Mesendoderm (in vitro differentiated cells): ENCODE measurements around the gene PGAP6.
"Not testable (repeated sequence)": the region's sequence is repeated elsewhere in the genome, so short reads cannot be mapped to it uniquely, and the experiment has no call there.

ENCODE experiments used
- DNase-seq: peaks from one replicate; pipeline ENCODE4 v3.0.0; 2013
- H2AK5ac ChIP-seq: 2 replicates; pipeline ENCODE4 v1.6.1; 2013; ENCODE audit warnings: low read length, inconsistent platforms
- H2BK120ac ChIP-seq: 2 replicates; pipeline ENCODE4 v1.6.1; 2013; ENCODE audit warnings: low read depth, mild to moderate bottlenecking, low read length, moderate library complexity, mixed read lengths
- H2BK15ac ChIP-seq: replicated peaks from 2 replicates; pipeline ENCODE4 v1.6.1; 2013; ENCODE audit warnings: low read depth, mild to moderate bottlenecking, moderate library complexity
- H2BK5ac ChIP-seq: 2 replicates; pipeline ENCODE4 v1.6.1; 2013; ENCODE audit warnings: low read length, inconsistent platforms
- H3K18ac ChIP-seq: 2 replicates; pipeline ENCODE4 v1.6.1; 2013; ENCODE audit warnings: mild to moderate bottlenecking, low read length, mixed read lengths
- H3K23ac ChIP-seq: one replicate; pipeline ENCODE4 v1.6.1; 2013; ENCODE audit warnings: low read length
- H3K27ac ChIP-seq: 2 replicates; pipeline ENCODE4 v1.5.1; 2013; ENCODE audit warnings: low read depth, mild to moderate bottlenecking, inconsistent platforms, low read length, moderate library complexity
- H3K27me3 ChIP-seq: 2 replicates; pipeline ENCODE4 v1.6.1; 2013; ENCODE audit warnings: low read length, control low read depth, mild to moderate bottlenecking, inconsistent platforms; ENCODE audit not compliant: insufficient read depth, poor library complexity
- H3K36me3 ChIP-seq: 2 replicates; pipeline ENCODE4 v1.6.1; 2013; ENCODE audit warnings: low read length, inconsistent platforms; ENCODE audit not compliant: control insufficient read depth, insufficient read depth
- H3K4ac ChIP-seq: one replicate; pipeline ENCODE4 v1.6.1; 2013; ENCODE audit warnings: low read depth, mild to moderate bottlenecking, low read length, moderate library complexity
- H3K4me1 ChIP-seq: 2 replicates; pipeline ENCODE4 v1.6.1; 2013; ENCODE audit warnings: low read depth, low read length, inconsistent platforms; ENCODE audit not compliant: control insufficient read depth
- H3K4me2 ChIP-seq: 2 replicates; pipeline ENCODE4 v1.6.1; 2013; ENCODE audit warnings: low read length
- H3K4me3 ChIP-seq: 2 replicates; pipeline ENCODE4 v1.5.1; 2013; ENCODE audit warnings: mild to moderate bottlenecking, low read length
- H3K56ac ChIP-seq: one replicate; pipeline ENCODE4 v1.6.1; 2013; ENCODE audit warnings: low read length
- H3K79me1 ChIP-seq: 2 replicates; pipeline ENCODE4 v1.6.1; 2013; ENCODE audit warnings: low read length, inconsistent platforms
- H3K79me2 ChIP-seq: 2 replicates; pipeline ENCODE4 v1.6.1; 2013; ENCODE audit warnings: mild to moderate bottlenecking, low read length; ENCODE audit not compliant: control insufficient read depth, insufficient read depth
- H3K9ac ChIP-seq: 2 replicates; pipeline ENCODE4 v1.6.1; 2013; ENCODE audit warnings: low read length, inconsistent platforms
- H4K5ac ChIP-seq: one replicate; pipeline ENCODE4 v1.6.1; 2013; ENCODE audit warnings: low read length
- H4K8ac ChIP-seq: one replicate; pipeline ENCODE4 v1.6.1; 2013; ENCODE audit warnings: low read depth, mild to moderate bottlenecking, control low read depth, low read length, moderate library complexity
- WGBS: extraction: QIAGEN DNeasy Blood & Tissue Kit; methylation state at CpG from one replicate; pipeline ENCODE4 v1.1.7; 2013; ENCODE audit warnings: low lambda C conversion rate, missing lambda C conversion rate; ENCODE audit not compliant: insufficient coverage; ENCODE audit errors: extremely low coverage; 5-methylcytosine and 5-hydroxymethylcytosine counted together

Gene PGAP6

GRCh38 chr16:415170-415498 lies 33.4 kb upstream of the PGAP6 start:
- H3K4me2 ChIP-seq, H2BK120ac ChIP-seq, H3K23ac ChIP-seq, H3K79me2 ChIP-seq, H3K9ac ChIP-seq, H3K4ac ChIP-seq, H3K18ac ChIP-seq, H3K79me1 ChIP-seq, H2AK5ac ChIP-seq, H3K27ac ChIP-seq, H3K4me3 ChIP-seq, H3K4me1 ChIP-seq, H2BK15ac ChIP-seq, H3K56ac ChIP-seq, H3K36me3 ChIP-seq, H4K5ac ChIP-seq, H4K8ac ChIP-seq, H3K27me3 ChIP-seq, H2BK5ac ChIP-seq, DNase-seq: not testable (repeated sequence)
- no CpG with 5 or more reads among the region's 3 CpGs for WGBS

DNA sequence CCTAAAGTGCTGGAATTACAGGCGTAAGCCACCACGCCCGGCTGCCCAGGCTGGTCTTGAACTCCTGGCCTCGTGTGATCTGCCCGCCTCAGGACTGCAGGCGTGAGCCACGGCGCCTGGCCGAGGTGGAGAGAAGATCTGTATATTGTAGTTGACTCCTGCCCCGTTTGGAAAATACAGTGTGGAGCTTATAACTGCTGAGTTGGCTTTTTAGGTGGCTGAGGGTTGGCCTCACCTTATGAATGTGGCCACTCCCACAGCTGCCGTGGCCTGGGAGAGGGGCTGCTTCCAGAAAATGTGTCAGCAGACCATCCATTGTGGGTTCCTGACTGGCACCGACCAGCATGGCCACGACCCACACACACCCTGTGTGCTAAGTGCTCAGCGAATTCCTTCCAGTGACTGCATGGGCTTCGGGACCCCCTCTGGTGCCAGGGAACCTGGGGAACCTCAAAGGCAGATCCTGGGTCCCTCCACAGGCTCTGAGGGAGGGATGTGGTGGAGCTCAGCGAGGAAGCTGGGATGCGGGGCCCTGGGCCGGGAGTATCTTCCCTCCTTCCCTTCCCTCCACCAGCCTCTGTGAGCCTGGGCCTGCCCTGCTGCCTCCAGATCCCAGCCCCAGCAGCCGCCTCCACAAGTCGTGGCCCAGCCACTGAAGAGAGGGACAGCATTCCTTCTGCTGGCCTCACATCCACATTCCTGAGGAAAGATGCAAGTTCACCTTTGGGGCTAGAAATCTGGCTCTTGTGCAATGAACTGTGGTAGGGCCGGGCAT lies 32.8 kb upstream of the PGAP6 start:
- no peak overlapping the region for H2BK5ac ChIP-seq
- no peak overlapping the region for H3K4ac ChIP-seq
- H3K36me3 ChIP-seq = no peaks in the 10 kb centered on the region
- H2BK15ac ChIP-seq = no peak overlapping the region
- H3K4me1 ChIP-seq = no peaks in the 10 kb centered on the region
- H3K27me3 ChIP-seq = no peaks in the 10 kb centered on the region
- H3K9ac ChIP-seq = no peak overlapping the region
- no peak for DNase-seq
- WGBS = no CpG with 5 or more reads among the region's 21 CpGs
- no peak overlapping the region for H3K18ac ChIP-seq
- H2AK5ac ChIP-seq = no peak overlapping the region
- no peak overlapping the region for H2BK120ac ChIP-seq
- no peak overlapping the region for H3K4me3 ChIP-seq
- no peak overlapping the region for H3K27ac ChIP-seq
- no peaks in the 10 kb centered on the region for H3K79me2 ChIP-seq
- no peak overlapping the region for H3K56ac ChIP-seq
- H3K79me1 ChIP-seq = no peaks in the 10 kb centered on the region
- H4K8ac ChIP-seq = no peak overlapping the region
- H3K23ac ChIP-seq = no peak overlapping the region
- H3K4me2 ChIP-seq = no peak overlapping the region
- H4K5ac ChIP-seq = no peak overlapping the region

- H3K4ac ChIP-seq = no peak overlapping the region
- DNase-seq = no peak
- no peak overlapping the region for H3K9ac ChIP-seq
- no peak overlapping the region for H3K18ac ChIP-seq
- no peaks in the 10 kb centered on the region for H3K79me2 ChIP-seq
- H3K56ac ChIP-seq = no peak overlapping the region
- no peak overlapping the region for H2AK5ac ChIP-seq
- H2BK15ac ChIP-seq = no peak overlapping the region
- H3K23ac ChIP-seq = no peak overlapping the region
- H4K8ac ChIP-seq = no peak overlapping the region
- H2BK5ac ChIP-seq = no peak overlapping the region
- no peak overlapping the region for H3K4me2 ChIP-seq
- no peak overlapping the region for H2BK120ac ChIP-seq
- H3K79me1 ChIP-seq = no peaks in the 10 kb centered on the region
- H3K36me3 ChIP-seq = no peaks in the 10 kb centered on the region
- H3K27me3 ChIP-seq = no peaks in the 10 kb centered on the region
- H3K27ac ChIP-seq = no peak overlapping the region
- no peak overlapping the region for H3K4me3 ChIP-seq
- no CpG with 5 or more reads among the region's 26 CpGs for WGBS
- no peaks in the 10 kb centered on the region for H3K4me1 ChIP-seq
- no peak overlapping the region for H4K5ac ChIP-seq
Measured at GRCh38 chr16:411576-412265, 29.9 kb upstream of the PGAP6 start.

DNA sequence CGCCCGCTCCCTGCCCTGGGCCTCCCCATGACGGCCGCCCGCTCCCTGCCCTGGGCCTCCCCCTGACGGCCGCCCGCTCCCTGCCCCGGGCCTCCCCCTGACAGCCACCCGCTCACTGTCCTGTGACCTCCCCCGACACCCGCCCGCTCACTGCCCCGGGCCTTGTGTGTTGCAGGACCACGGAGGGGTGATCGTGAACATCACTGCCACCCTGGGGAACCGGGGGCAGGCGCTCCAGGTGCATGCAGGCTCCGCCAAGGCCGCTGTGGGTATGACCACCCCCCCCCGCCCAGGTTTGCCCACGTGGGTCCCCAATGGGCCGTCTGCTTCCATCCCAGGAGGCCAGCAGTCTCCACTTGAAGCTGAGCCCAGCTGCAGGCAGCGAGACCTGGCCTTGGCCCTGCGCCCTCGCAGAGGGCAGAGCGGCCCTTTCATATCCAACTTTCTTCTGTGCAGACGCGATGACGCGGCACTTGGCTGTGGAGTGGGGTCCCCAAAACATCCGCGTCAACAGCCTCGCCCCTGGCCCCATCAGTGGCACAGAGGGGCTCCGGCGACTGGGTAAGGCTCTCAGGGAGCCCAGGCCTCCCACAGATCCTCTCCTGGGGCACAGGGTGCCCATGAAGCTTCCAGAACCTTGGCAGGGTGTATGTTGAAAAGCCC lies 28.9 kb upstream of the PGAP6 start:
- Histone ChIP-seq H4K8ac (no peak overlapping the region), H3K9ac (no peak overlapping the region), H3K79me2 (no peaks in the 10 kb centered on the region), H4K5ac (no peak overlapping the region), H3K27me3 (no peaks in the 10 kb centered on the region), H2BK5ac (no peak overlapping the region), H3K4me3 (no peak overlapping the region), H3K36me3 (no peaks in the 10 kb centered on the region), H3K27ac (no peak overlapping the region), H3K56ac (no peak overlapping the region), H2AK5ac (no peak overlapping the region), H2BK15ac (no peak overlapping the region), H3K18ac (no peak overlapping the region), H3K23ac (no peak overlapping the region), H3K4me1 (no peaks in the 10 kb centered on the region), H3K79me1 (no peaks in the 10 kb centered on the region), H3K4me2 (no peak overlapping the region), H2BK120ac (no peak overlapping the region), H3K4ac (no peak overlapping the region)
- WGBS = no CpG with 5 or more reads among the region's 36 CpGs
- no peak for DNase-seq

DNA sequence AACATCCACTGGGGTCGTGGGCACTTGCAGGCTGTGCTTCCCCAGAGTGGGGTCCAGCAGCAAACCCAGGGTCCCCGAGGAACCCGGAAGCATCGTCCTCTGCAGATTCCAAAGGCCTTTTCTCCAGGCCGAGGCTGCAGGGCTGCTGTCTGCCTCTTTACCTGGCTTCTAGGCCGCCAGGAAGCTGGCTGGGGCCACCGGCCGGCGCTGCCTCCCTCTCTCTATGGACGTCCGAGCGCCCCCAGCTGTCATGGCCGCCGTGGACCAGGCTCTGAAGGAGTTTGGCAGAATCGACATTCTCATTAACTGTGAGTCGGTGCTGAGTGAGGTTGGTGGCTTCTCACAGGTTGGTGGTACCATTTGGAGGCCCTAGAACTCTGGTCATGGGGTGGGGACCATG lies 25.5 kb upstream of the PGAP6 start:
- Histone ChIP-seq H3K79me1 (no peaks in the 10 kb centered on the region), H3K36me3 (no peaks in the 10 kb centered on the region), H3K56ac (no peak overlapping the region), H2AK5ac (no peak overlapping the region), H4K5ac (no peak overlapping the region), H2BK120ac (no peak overlapping the region), H3K4me2 (no peak overlapping the region), H3K4me1 (no peaks in the 10 kb centered on the region), H3K18ac (no peak overlapping the region), H2BK5ac (no peak overlapping the region), H3K27ac (no peak overlapping the region), H3K27me3 (no peaks in the 10 kb centered on the region), H4K8ac (no peak overlapping the region), H3K9ac (no peak overlapping the region), H3K4ac (no peak overlapping the region), H3K79me2 (no peaks in the 10 kb centered on the region), H2BK15ac (no peak overlapping the region), H3K4me3 (no peak overlapping the region), H3K23ac (no peak overlapping the region)
- no CpG with 5 or more reads among the region's 16 CpGs for WGBS
- no peak for DNase-seq
